Peyer's patch (tissue), 4 donors: ENCODE results near the gene PAK1IP1.

ENCODE experiments used
- CTCF ChIP-seq, 6 experiments: fragments of 450-650 bp in 4 of 6; fragments of 200-600 bp in 2 of 6; sonication (generic) in 1 of 6; IDR thresholded peaks; one replicate each; pipeline ENCODE4 v1.5.1; 2017 to 2019; ENCODE audit warnings: antibody characterized with exemption in 6 of 6, mild to moderate bottlenecking in 3 of 6, moderate library complexity in 1 of 6
- POLR2A ChIP-seq, 2 donors: fragments of 450-650 bp; IDR thresholded peaks; one replicate each; pipeline ENCODE4 v1.5.1; 2017; ENCODE audit warnings: antibody characterized with exemption in 2 of 2, mild to moderate bottlenecking in 2 of 2, moderate library complexity in 2 of 2

GRCh38 chr6:10695086-10695657, 400 bp downstream of the PAK1IP1 start:
- no peak for TF ChIP-seq CTCF (IDR thresholded peaks at IDR 0.05)
- no peak for TF ChIP-seq POLR2A (IDR thresholded peaks at IDR 0.05)
